ENCODE measurements around the gene PER3. TPM values are rescaled to one million over a fixed set of nuclear protein-coding genes. Genes with fewer than 3 reads are reported as not detected.

The PER3 gene
- polyA plus RNA-seq, 2 of the 4 experiments (the other 2 are of a cell fraction): 1.9 to 3.7 TPM

DNA sequence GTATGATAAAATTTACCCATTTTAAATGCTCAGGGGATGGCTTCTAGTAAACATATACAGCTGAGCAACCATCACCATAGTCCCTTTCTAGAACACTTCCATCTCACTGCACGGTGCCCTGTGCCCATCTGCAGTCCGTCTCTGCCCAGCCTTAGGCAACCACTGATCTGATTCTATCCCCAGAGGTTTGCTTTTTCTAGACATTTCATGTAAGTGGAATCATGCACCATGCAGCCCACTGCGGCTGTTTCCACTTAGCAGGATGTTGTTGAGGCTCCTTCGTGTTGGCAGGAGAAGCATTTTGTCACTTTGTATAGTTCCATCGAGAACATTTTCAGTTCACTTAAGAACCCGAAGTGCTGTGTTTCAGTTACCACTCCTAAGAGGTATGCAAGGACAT, 40.7 kb upstream of the PER3 start:
- H3K4me1 ChIP-seq: no peaks in the 10 kb centered on the region
- 77% methylated on average over 6 of the region's 6 CpGs for WGBS (ENCODE audit: missing lambda C conversion rate)
- CTCF ChIA-PET: interaction anchor here (1.1 to 7.2 kb wide), 3 partner anchors 9 to 75 kb away, joined by 3 to 36 read pairs (median 24); no protein-coding TSS in a partner anchor
- no peak overlapping the region for H3K4me2 ChIP-seq
- DNase-seq (ENCODE audit: low read depth in 1 of 2, low spot score in 1 of 2) (no peak), FAIRE-seq (no peak), ATAC-seq (no peak)
- POLR2A ChIA-PET: no interaction called here
- H3K27ac ChIP-seq: no peak overlapping the region
- no peak overlapping the region for H3K4me3 ChIP-seq
- TF ChIP-seq, protein P1, sequence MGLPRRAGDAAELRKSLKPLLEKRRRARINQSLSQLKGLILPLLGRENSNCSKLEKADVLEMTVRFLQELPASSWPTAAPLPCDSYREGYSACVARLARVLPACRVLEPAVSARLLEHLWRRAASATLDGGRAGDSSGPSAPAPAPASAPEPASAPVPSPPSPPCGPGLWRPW (IDR thresholded peaks at IDR 0.05): no peak
- TF ChIP-seq NPAS2 (CRISPR knock-in tag; IDR thresholded peaks at IDR 0.05; ENCODE audit: borderline replicate concordance): no peak
- no peak for TF ChIP-seq HOXB13 (CRISPR knock-in tag; IDR thresholded peaks at IDR 0.05; ENCODE audit: low read depth)
- no peak for TF ChIP-seq JUN (IDR thresholded peaks at IDR 0.05)
- H3K9me3 ChIP-seq: no peaks in the 10 kb centered on the region

DNA sequence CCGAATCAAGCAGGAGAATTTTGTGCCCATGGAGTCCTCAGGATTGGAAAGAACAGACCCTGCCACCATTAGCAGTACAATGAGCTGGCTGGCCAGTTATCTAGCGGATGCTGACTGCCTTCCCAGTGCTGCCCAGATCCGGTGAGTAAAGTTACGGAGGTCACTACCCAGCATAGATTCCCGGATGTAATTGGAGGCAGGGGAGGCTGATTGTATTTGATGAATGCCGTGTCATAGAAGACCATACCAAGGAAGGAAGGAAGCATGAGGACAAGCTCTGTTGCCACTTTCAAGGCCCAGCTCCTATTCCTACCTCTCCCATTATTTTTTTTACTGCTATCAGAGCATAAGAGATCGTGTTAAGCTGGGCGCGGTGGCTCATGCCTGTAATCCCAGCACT, 39.2 kb upstream of the PER3 start:
- Histone ChIP-seq H3K4me3 (no peak overlapping the region), H3K27ac (no peak overlapping the region), H3K4me2 (no peak overlapping the region), H3K4me1 (no peaks in the 10 kb centered on the region), H3K9me3 (no peaks in the 10 kb centered on the region)
- TF ChIP-seq MYC (IDR thresholded peaks at IDR 0.05; ENCODE audit: borderline replicate concordance, low read length) (no peak), PHF8 (IDR thresholded peaks at IDR 0.05; ENCODE audit: borderline replicate concordance, low read depth) (no peak), FOSB (CRISPR knock-in tag; IDR thresholded peaks at IDR 0.05) (no peak), HEYL (CRISPR knock-in tag; IDR thresholded peaks at IDR 0.05) (no peak), HOXB13 (CRISPR knock-in tag; IDR thresholded peaks at IDR 0.05; ENCODE audit: low read depth) (no peak), HOXB5 (CRISPR knock-in tag; IDR thresholded peaks at IDR 0.05) (no peak), KDM5A (IDR thresholded peaks at IDR 0.05) (no peak), KDM1A (IDR thresholded peaks at IDR 0.05; ENCODE audit: low read depth) (no peak), JUNB (IDR thresholded peaks at IDR 0.05) (no peak), RNF2 (IDR thresholded peaks at IDR 0.05; ENCODE audit: borderline replicate concordance, low read depth) (no peak), ZNF302 (CRISPR knock-in tag; IDR thresholded peaks at IDR 0.05) (no peak), CBX8 (IDR thresholded peaks at IDR 0.05) (no peak), EHMT2 (IDR thresholded peaks at IDR 0.05; ENCODE audit: low read depth) (no peak)
- TF ChIP-seq, protein P2, sequence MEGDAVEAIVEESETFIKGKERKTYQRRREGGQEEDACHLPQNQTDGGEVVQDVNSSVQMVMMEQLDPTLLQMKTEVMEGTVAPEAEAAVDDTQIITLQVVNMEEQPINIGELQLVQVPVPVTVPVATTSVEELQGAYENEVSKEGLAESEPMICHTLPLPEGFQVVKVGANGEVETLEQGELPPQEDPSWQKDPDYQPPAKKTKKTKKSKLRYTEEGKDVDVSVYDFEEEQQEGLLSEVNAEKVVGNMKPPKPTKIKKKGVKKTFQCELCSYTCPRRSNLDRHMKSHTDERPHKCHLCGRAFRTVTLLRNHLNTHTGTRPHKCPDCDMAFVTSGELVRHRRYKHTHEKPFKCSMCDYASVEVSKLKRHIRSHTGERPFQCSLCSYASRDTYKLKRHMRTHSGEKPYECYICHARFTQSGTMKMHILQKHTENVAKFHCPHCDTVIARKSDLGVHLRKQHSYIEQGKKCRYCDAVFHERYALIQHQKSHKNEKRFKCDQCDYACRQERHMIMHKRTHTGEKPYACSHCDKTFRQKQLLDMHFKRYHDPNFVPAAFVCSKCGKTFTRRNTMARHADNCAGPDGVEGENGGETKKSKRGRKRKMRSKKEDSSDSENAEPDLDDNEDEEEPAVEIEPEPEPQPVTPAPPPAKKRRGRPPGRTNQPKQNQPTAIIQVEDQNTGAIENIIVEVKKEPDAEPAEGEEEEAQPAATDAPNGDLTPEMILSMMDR (IDR thresholded peaks at IDR 0.05): no peak
- TF ChIP-seq, protein P1 (IDR thresholded peaks at IDR 0.05): no peak
- TF ChIP-seq, protein P3, sequence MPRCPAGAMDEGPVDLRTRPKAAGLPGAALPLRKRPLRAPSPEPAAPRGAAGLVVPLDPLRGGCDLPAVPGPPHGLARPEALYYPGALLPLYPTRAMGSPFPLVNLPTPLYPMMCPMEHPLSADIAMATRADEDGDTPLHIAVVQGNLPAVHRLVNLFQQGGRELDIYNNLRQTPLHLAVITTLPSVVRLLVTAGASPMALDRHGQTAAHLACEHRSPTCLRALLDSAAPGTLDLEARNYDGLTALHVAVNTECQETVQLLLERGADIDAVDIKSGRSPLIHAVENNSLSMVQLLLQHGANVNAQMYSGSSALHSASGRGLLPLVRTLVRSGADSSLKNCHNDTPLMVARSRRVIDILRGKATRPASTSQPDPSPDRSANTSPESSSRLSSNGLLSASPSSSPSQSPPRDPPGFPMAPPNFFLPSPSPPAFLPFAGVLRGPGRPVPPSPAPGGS (IDR thresholded peaks at IDR 0.05): no peak
- TF ChIP-seq, protein P4, sequence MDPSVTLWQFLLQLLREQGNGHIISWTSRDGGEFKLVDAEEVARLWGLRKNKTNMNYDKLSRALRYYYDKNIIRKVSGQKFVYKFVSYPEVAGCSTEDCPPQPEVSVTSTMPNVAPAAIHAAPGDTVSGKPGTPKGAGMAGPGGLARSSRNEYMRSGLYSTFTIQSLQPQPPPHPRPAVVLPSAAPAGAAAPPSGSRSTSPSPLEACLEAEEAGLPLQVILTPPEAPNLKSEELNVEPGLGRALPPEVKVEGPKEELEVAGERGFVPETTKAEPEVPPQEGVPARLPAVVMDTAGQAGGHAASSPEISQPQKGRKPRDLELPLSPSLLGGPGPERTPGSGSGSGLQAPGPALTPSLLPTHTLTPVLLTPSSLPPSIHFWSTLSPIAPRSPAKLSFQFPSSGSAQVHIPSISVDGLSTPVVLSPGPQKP (IDR thresholded peaks at IDR 0.05; ENCODE audit: low read depth, low read length): no peak
- TF ChIP-seq, protein P5, sequence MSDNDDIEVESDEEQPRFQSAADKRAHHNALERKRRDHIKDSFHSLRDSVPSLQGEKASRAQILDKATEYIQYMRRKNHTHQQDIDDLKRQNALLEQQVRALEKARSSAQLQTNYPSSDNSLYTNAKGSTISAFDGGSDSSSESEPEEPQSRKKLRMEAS (IDR thresholded peaks at IDR 0.05): no peak
- ChIA-PET POLR2A (no interaction called here), CTCF (interaction anchor here (0.7 to 11.5 kb wide), 2 partner anchors 10 to 78 kb away, joined by 3 to 410 read pairs; no protein-coding TSS in a partner anchor)
- 82% methylated on average over 9 of the region's 9 CpGs for WGBS (ENCODE audit: missing lambda C conversion rate)
- ATAC-seq: no peak
- DNase-seq (ENCODE audit: low read depth in 1 of 2, low spot score in 1 of 2): no peak
- FAIRE-seq: no peak
